Mesendoderm (in vitro differentiated cells): ENCODE measurements around the gene PYGM.

Source experiments
- DNase-seq: peaks from one replicate; pipeline ENCODE4 v3.0.0; 2013
- H2AK5ac ChIP-seq: 2 replicates; pipeline ENCODE4 v1.6.1; 2013; ENCODE audit warnings: low read length, inconsistent platforms
- H2BK120ac ChIP-seq: 2 replicates; pipeline ENCODE4 v1.6.1; 2013; ENCODE audit warnings: low read depth, mild to moderate bottlenecking, low read length, moderate library complexity, mixed read lengths
- H2BK15ac ChIP-seq: replicated peaks from 2 replicates; pipeline ENCODE4 v1.6.1; 2013; ENCODE audit warnings: low read depth, mild to moderate bottlenecking, moderate library complexity
- H2BK5ac ChIP-seq: 2 replicates; pipeline ENCODE4 v1.6.1; 2013; ENCODE audit warnings: low read length, inconsistent platforms
- H3K18ac ChIP-seq: 2 replicates; pipeline ENCODE4 v1.6.1; 2013; ENCODE audit warnings: mild to moderate bottlenecking, low read length, mixed read lengths
- H3K23ac ChIP-seq: one replicate; pipeline ENCODE4 v1.6.1; 2013; ENCODE audit warnings: low read length
- H3K27ac ChIP-seq: 2 replicates; pipeline ENCODE4 v1.5.1; 2013; ENCODE audit warnings: low read depth, mild to moderate bottlenecking, inconsistent platforms, low read length, moderate library complexity
- H3K27me3 ChIP-seq: 2 replicates; pipeline ENCODE4 v1.6.1; 2013; ENCODE audit warnings: low read length, control low read depth, mild to moderate bottlenecking, inconsistent platforms; ENCODE audit not compliant: insufficient read depth, poor library complexity
- H3K36me3 ChIP-seq: 2 replicates; pipeline ENCODE4 v1.6.1; 2013; ENCODE audit warnings: low read length, inconsistent platforms; ENCODE audit not compliant: control insufficient read depth, insufficient read depth
- H3K4ac ChIP-seq: one replicate; pipeline ENCODE4 v1.6.1; 2013; ENCODE audit warnings: low read depth, mild to moderate bottlenecking, low read length, moderate library complexity
- H3K4me1 ChIP-seq: 2 replicates; pipeline ENCODE4 v1.6.1; 2013; ENCODE audit warnings: low read depth, low read length, inconsistent platforms; ENCODE audit not compliant: control insufficient read depth
- H3K4me2 ChIP-seq: 2 replicates; pipeline ENCODE4 v1.6.1; 2013; ENCODE audit warnings: low read length
- H3K4me3 ChIP-seq: 2 replicates; pipeline ENCODE4 v1.5.1; 2013; ENCODE audit warnings: mild to moderate bottlenecking, low read length
- H3K56ac ChIP-seq: one replicate; pipeline ENCODE4 v1.6.1; 2013; ENCODE audit warnings: low read length
- H3K79me1 ChIP-seq: 2 replicates; pipeline ENCODE4 v1.6.1; 2013; ENCODE audit warnings: low read length, inconsistent platforms
- H3K79me2 ChIP-seq: 2 replicates; pipeline ENCODE4 v1.6.1; 2013; ENCODE audit warnings: mild to moderate bottlenecking, low read length; ENCODE audit not compliant: control insufficient read depth, insufficient read depth
- H3K9ac ChIP-seq: 2 replicates; pipeline ENCODE4 v1.6.1; 2013; ENCODE audit warnings: low read length, inconsistent platforms
- H4K5ac ChIP-seq: one replicate; pipeline ENCODE4 v1.6.1; 2013; ENCODE audit warnings: low read length
- H4K8ac ChIP-seq: one replicate; pipeline ENCODE4 v1.6.1; 2013; ENCODE audit warnings: low read depth, mild to moderate bottlenecking, control low read depth, low read length, moderate library complexity
- WGBS: extraction: QIAGEN DNeasy Blood & Tissue Kit; methylation state at CpG from one replicate; pipeline ENCODE4 v1.1.7; 2013; ENCODE audit warnings: low lambda C conversion rate, missing lambda C conversion rate; ENCODE audit not compliant: insufficient coverage; ENCODE audit errors: extremely low coverage; 5-methylcytosine and 5-hydroxymethylcytosine counted together

Gene PYGM

GRCh38 chr11:64766881-64767280 lies 7.1 kb upstream of the PYGM start:
- no peak overlapping the region for H3K4me2 ChIP-seq
- H3K4me3 ChIP-seq = no peak overlapping the region
- no peak for DNase-seq
- peaks cover 15% of the 10 kb centered on the region for H3K79me2 ChIP-seq
- no peak overlapping the region for H3K9ac ChIP-seq
- H2BK120ac ChIP-seq = no peak overlapping the region
- H3K36me3 ChIP-seq = peaks cover 55% of the 10 kb centered on the region
- no peak overlapping the region for H4K8ac ChIP-seq
- H3K27me3 ChIP-seq = no peaks in the 10 kb centered on the region
- peaks cover 12% of the 10 kb centered on the region for H3K79me1 ChIP-seq
- no peak overlapping the region for H2BK15ac ChIP-seq
- H3K56ac ChIP-seq = no peak overlapping the region
- H3K23ac ChIP-seq = no peak overlapping the region
- no peak overlapping the region for H2BK5ac ChIP-seq
- no peak overlapping the region for H3K18ac ChIP-seq
- no peak overlapping the region for H2AK5ac ChIP-seq
- no peak overlapping the region for H3K27ac ChIP-seq
- WGBS = no CpG with 5 or more reads among the region's 11 CpGs
- no peak overlapping the region for H3K4ac ChIP-seq
- H3K4me1 ChIP-seq = no peaks in the 10 kb centered on the region
- H4K5ac ChIP-seq = no peak overlapping the region

- peaks cover 12% of the 10 kb centered on the region for H3K79me2 ChIP-seq
- no CpG with 5 or more reads among the region's 42 CpGs for WGBS
- H3K56ac ChIP-seq = no peak overlapping the region
- H3K18ac ChIP-seq = no peak overlapping the region
- no peak overlapping the region for H3K4me2 ChIP-seq
- no peak overlapping the region for H2BK5ac ChIP-seq
- no peaks in the 10 kb centered on the region for H3K4me1 ChIP-seq
- peaks cover 52% of the 10 kb centered on the region for H3K36me3 ChIP-seq
- no peak overlapping the region for H2AK5ac ChIP-seq
- no peak overlapping the region for H3K27ac ChIP-seq
- no peak overlapping the region for H2BK120ac ChIP-seq
- no peak overlapping the region for H3K4ac ChIP-seq
- no peaks in the 10 kb centered on the region for H3K27me3 ChIP-seq
- H3K23ac ChIP-seq = no peak overlapping the region
- H3K4me3 ChIP-seq = no peak overlapping the region
- no peak overlapping the region for H4K8ac ChIP-seq
- H3K9ac ChIP-seq = no peak overlapping the region
- no peak overlapping the region for H4K5ac ChIP-seq
- no peak overlapping the region for H2BK15ac ChIP-seq
- peaks cover 10% of the 10 kb centered on the region for H3K79me1 ChIP-seq
- DNase-seq = no peak
These were observed 6.3 kb upstream of the PYGM start for GRCh38 chr11:64765851-64766665.

DNA sequence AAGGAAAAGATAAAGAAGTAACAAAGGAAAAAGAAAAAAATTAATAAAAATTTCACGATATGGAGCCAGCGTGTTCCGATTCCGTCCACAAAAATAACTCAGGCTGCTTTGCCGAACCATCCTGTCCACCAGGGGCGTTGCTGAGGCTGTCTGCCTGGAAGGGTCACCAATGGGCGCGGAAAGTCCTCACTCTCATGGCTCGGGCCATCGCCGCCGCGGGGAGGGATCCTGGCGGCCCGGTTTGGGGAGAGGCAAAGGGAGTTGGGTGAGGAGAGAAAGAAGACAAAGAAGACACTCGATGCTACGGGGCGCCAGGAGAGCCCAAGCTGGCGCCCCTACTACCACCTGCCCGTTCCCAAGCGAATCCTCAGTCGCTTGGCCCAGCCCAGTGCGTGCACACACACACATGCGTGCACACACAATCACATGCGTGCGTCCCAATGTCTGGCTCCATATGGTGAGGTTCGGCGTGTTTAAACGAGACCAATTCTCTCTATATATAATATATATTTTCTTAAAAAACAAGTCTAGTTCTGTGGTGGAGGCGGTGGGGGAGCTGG lies 5.6 kb upstream of the PYGM start:
- Histone ChIP-seq H3K4me3 (no peak overlapping the region), H2BK5ac (no peak overlapping the region), H3K36me3 (peaks cover 49% of the 10 kb centered on the region), H3K79me2 (peaks cover 12% of the 10 kb centered on the region), H3K18ac (no peak overlapping the region), H3K56ac (no peak overlapping the region), H3K79me1 (peaks cover 10% of the 10 kb centered on the region), H2BK15ac (no peak overlapping the region), H3K23ac (no peak overlapping the region), H3K4me1 (no peaks in the 10 kb centered on the region), H3K4me2 (no peak overlapping the region), H3K27me3 (no peaks in the 10 kb centered on the region), H4K5ac (no peak overlapping the region), H4K8ac (no peak overlapping the region), H2BK120ac (no peak overlapping the region), H3K27ac (peak overlapping the region; percentile 15), H2AK5ac (no peak overlapping the region), H3K9ac (no peak overlapping the region), H3K4ac (no peak overlapping the region)
- no CpG with 5 or more reads among the region's 30 CpGs for WGBS
- no peak for DNase-seq

DNA sequence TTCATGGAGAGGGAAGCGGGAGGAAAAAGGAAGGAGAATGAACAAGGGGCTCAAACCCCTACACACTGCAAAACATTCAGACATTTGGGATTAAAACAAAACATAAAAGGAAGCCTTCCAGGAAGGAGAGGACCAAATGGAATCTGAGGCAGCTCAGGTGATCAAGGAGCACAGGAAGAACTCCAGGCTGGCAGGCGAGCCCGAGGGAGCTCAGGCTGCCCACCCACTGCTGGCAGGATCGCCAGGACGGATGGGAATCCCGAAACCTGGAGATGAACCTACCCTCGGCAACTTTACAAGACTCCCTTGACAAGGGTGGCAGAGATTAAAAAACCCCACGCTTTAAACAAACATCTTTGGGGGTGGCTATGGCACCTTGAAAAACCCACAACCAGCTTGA lies 5.0 kb upstream of the PYGM start:
- peaks cover 44% of the 10 kb centered on the region for H3K36me3 ChIP-seq
- no peak overlapping the region for H2BK5ac ChIP-seq

GRCh38 chr11:64764040-64764611 lies 4.4 kb upstream of the PYGM start:
- H3K4me1 ChIP-seq = peaks cover 4% of the 10 kb centered on the region
- H3K79me2 ChIP-seq = peaks cover 11% of the 10 kb centered on the region
- DNase-seq = no peak
- no peak overlapping the region for H4K8ac ChIP-seq
- H3K56ac ChIP-seq = no peak overlapping the region
- H3K23ac ChIP-seq = no peak overlapping the region
- H4K5ac ChIP-seq = no peak overlapping the region
- H3K27ac ChIP-seq = peak overlapping the region; percentile 65
- no peak overlapping the region for H2BK120ac ChIP-seq
- H2BK5ac ChIP-seq = no peak overlapping the region
- H3K36me3 ChIP-seq = peaks cover 39% of the 10 kb centered on the region
- no peak overlapping the region for H3K4me3 ChIP-seq
- WGBS = no CpG with 5 or more reads among the region's 11 CpGs
- H2AK5ac ChIP-seq = no peak overlapping the region
- no peaks in the 10 kb centered on the region for H3K27me3 ChIP-seq
- no peak overlapping the region for H2BK15ac ChIP-seq
- no peak overlapping the region for H3K4me2 ChIP-seq
- no peak overlapping the region for H3K4ac ChIP-seq
- H3K79me1 ChIP-seq = peaks cover 10% of the 10 kb centered on the region
- H3K18ac ChIP-seq = no peak overlapping the region
- H3K9ac ChIP-seq = peak overlapping the region; percentile 17

More for the DNA sequence above, 5.0 kb upstream of the PYGM start:
- Histone ChIP-seq H3K79me2 (peaks cover 12% of the 10 kb centered on the region), H4K5ac (no peak overlapping the region), H3K4me1 (peaks cover 4% of the 10 kb centered on the region), H3K27me3 (no peaks in the 10 kb centered on the region), H3K79me1 (peaks cover 10% of the 10 kb centered on the region), H2AK5ac (no peak overlapping the region), H4K8ac (no peak overlapping the region), H3K27ac (no peak overlapping the region), H3K4ac (no peak overlapping the region), H3K23ac (no peak overlapping the region), H3K56ac (no peak overlapping the region), H2BK15ac (no peak overlapping the region), H3K9ac (no peak overlapping the region), H3K4me3 (no peak overlapping the region), H3K18ac (no peak overlapping the region), H3K4me2 (no peak overlapping the region), H2BK120ac (no peak overlapping the region)
- WGBS = no CpG with 5 or more reads among the region's 8 CpGs
- no peak for DNase-seq
